Stomach smooth muscle (tissue), 2 donors: ENCODE measurements around the gene CDC20.

ENCODE experiments used
- H3K27ac ChIP-seq: one replicate; pipeline ENCODE4 v1.7.0; 2013; ENCODE audit warnings: mild to moderate bottlenecking, low read length, inconsistent platforms
- H3K27me3 ChIP-seq, 2 donors: one replicate each; pipeline ENCODE4 v1.7.0; 2013; ENCODE audit warnings: low read length in 2 of 2; ENCODE audit not compliant: insufficient read depth in 2 of 2, control insufficient read depth in 1 of 2
- H3K36me3 ChIP-seq, 2 donors: one replicate each; pipeline ENCODE4 v1.7.0; 2013; ENCODE audit warnings: low read length in 2 of 2; ENCODE audit not compliant: control insufficient read depth in 2 of 2, insufficient read depth in 2 of 2
- H3K4me1 ChIP-seq: one replicate; pipeline ENCODE4 v1.7.0; 2013; ENCODE audit warnings: low read length; ENCODE audit not compliant: control insufficient read depth, insufficient read depth
- H3K4me3 ChIP-seq, 2 donors: one replicate each; pipeline ENCODE4 v1.7.0; 2013; ENCODE audit warnings: low read length in 2 of 2
- H3K9ac ChIP-seq, 2 donors: one replicate each; pipeline ENCODE4 v1.7.0; 2013; ENCODE audit warnings: low read length in 2 of 2, mild to moderate bottlenecking in 1 of 2
- H3K9me3 ChIP-seq, 2 donors: one replicate each; pipeline ENCODE4 v1.7.0; 2013; ENCODE audit warnings: low read length in 2 of 2; ENCODE audit not compliant: control insufficient read depth in 2 of 2
- donor health status: healthy.
- donor health status: Pancreatic carcinoma.

The CDC20 gene

DNA sequence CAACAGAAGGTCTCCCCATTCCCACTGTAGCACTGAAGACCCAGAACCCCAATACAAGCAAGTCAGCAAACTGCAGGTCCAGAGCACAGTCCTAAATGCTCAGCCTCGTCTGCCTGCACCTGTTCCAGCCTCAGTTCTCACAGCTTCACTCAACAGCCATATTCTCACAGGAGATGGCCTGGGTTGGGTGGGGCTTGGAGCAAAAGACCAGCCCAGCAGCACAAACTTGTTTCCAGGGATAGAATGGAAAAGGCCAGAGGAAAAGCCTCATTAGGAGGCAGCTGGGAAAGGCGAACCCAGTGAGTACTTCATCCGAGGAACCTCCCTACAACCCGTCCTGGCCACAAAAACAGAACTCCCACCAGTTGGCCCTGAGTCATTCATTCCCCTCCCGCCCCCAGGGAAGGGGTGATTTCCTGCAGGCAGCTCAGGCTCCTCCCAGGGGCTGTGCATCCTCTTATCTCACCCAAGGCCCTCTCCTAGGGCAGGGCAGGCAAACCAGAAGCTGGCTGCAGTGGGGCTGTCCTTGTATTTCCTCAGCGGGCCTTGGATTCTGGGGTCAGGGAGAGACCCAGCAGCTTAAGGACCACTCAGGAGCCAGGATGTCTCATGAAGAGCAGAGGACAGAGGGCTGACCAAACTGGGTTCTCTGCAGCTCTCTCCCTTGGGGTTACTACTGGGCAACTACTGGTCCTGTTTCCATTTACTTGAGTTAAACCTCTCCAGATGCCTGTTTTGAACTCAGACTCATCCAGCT lies 28.6 kb upstream of the CDC20 start:
- Histone ChIP-seq H3K27me3 (no peaks in the 10 kb centered on the region), H3K9ac (no peak overlapping the region), H3K4me1 (no peaks in the 10 kb centered on the region), H3K27ac (no peak overlapping the region), H3K4me3 (no peak overlapping the region), H3K36me3 (no peaks in the 10 kb centered on the region), H3K9me3 (peaks cover 0 to 3% of the 10 kb centered on the region in 2 donors)

DNA sequence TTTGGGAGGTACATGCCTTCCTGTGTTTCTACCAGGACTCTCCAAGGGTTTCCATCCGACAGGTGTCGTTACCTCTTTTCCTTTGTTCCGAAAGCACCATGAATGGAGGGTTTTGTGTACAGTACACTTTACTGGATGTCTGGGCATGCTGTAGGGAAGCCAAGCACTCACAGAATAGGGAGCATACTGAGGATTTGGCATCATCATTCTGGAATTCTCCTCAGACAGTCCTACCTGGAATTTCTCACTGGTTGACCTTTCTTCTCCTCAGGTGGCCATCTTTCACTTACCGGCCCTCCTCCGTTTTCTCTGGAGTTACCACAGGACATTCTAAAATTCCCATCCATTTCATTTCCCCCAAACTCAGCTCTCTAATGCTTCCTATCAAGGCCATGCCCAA lies 27.1 kb upstream of the CDC20 start:
- Histone ChIP-seq H3K9me3 (peaks cover 0 to 3% of the 10 kb centered on the region in 2 donors), H3K4me1 (no peaks in the 10 kb centered on the region), H3K27me3 (no peaks in the 10 kb centered on the region), H3K4me3 (no peak overlapping the region), H3K36me3 (no peaks in the 10 kb centered on the region), H3K9ac (no peak overlapping the region), H3K27ac (no peak overlapping the region)

DNA sequence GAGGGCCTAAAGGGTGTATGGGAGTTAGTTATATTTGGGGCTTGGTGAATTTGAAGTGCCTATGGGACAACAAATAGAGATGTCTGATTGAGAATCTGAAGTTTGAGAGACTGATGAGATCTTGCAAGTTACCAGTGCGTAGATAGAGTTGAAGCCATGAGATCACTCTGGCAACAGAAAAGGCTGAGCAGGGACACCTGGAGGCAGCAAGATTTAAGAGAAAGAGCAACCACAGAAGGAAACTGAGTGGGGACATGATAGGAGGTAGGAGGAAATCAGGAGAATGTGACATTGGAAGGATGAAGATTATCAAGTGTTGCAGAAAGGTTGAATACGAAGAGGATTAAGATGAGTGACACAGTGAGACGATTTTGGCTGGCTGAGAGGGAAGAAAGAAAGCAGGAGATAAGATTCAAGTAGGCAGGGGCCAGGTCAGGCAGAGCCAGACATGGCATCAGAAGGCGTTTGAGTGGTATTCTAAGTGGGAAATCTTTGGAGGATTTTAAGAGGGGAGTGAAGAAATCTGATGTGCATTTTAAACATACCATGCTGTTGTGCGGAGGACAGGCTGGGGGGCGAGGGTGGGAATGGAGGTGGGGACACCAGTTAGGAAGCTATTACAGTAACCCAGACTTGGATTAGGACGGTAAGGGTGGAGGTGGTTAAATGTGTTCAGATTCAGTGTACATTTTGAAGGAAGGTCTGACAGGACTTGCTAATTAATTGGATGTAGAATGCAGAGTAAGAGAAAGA lies 24.2 kb upstream of the CDC20 start:
- Histone ChIP-seq H3K36me3 (no peaks in the 10 kb centered on the region), H3K4me1 (no peaks in the 10 kb centered on the region), H3K27me3 (no peaks in the 10 kb centered on the region), H3K4me3 (no peak overlapping the region), H3K9ac (no peak overlapping the region), H3K27ac (no peak overlapping the region), H3K9me3 (no peaks in the 10 kb centered on the region)

DNA sequence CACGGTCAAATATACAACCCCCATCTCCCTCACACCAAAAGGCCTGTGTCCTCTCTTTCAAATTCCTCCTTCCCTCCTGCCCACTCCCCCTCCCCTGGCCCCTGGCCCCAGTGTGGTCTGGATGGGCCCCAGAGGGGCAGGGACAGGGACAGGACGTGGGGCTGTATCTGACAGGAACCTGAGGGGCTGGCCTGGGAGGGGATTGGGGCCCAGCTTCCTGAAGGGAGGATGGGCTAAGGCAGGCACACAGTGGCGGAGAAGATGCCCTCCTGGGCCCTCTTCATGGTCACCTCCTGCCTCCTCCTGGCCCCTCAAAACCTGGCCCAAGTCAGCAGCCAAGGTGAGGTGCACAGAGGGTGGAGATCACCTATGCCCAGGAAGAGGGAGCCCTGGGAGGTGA lies 21.2 kb upstream of the CDC20 start, which contains the start of gene MPL:
Gene MPL, plus strand, starts transcription at position 231 of the 400 bp plus-strand sequence. Its CDS starts 31 bp downstream, at position 262.
- no peaks in the 10 kb centered on the region for H3K4me1 ChIP-seq
- no peaks in the 10 kb centered on the region for H3K36me3 ChIP-seq

DNA sequence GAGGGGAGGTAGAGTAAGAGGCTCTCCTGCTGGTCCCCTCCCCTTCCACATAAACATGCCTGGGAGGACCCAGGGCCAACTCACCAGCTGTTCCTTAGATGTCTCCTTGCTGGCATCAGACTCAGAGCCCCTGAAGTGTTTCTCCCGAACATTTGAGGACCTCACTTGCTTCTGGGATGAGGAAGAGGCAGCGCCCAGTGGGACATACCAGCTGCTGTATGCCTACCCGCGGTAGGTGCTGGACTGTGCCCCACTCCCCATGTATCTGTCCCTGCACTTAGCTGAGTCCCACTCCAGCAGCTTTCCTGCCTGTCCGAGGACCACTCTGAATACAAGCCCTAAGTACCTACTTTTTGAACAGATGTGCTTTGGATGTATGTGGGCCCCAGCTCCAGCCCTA lies 20.8 kb upstream of the CDC20 start:
- Histone ChIP-seq H3K36me3 (no peaks in the 10 kb centered on the region), H3K9ac (no peak overlapping the region), H3K4me3 (no peak overlapping the region)

More for the DNA sequence above, 21.2 kb upstream of the CDC20 start, which contains the start of gene MPL:
- Histone ChIP-seq H3K9me3 (no peaks in the 10 kb centered on the region), H3K9ac (no peak within 1 kb of the TSS), H3K4me3 (no peak within 1 kb of the TSS), H3K27me3 (no peaks in the 10 kb centered on the region), H3K27ac (no peak within 1 kb of the TSS)

DNA sequence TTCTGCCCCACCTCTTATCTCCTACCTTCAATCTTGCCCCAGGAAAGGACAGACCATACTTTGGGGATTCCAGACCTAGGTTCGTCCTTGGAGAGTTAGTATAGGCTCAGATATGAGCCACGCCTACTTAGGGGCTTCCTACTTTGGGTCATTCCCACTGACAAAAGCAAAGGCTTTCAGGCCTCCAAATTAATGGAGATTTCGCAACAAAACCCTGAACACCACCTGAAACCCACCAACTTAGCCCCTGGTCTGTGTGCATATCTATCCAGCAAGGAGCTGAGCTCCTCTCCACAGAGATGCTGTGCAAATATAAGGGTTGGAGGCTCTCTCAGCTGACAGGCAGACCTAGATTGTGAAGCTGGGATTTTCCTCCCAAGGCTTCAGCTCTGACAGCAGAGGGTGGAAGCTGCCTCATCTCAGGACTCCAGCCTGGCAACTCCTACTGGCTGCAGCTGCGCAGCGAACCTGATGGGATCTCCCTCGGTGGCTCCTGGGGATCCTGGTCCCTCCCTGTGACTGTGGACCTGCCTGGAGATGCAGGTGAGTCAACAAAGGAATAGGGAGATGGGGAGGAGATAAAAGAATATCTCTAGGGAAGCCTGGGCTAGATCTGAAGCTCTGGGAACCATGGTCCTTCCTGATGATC lies 19.1 kb upstream of the CDC20 start:
- Histone ChIP-seq H3K36me3 (no peaks in the 10 kb centered on the region), H3K27me3 (no peaks in the 10 kb centered on the region), H3K4me1 (no peaks in the 10 kb centered on the region), H3K27ac (no peak overlapping the region), H3K9ac (no peak overlapping the region), H3K9me3 (no peaks in the 10 kb centered on the region), H3K4me3 (no peak overlapping the region)

More for the DNA sequence above, 20.8 kb upstream of the CDC20 start:
- no peaks in the 10 kb centered on the region for H3K27me3 ChIP-seq
- no peaks in the 10 kb centered on the region for H3K4me1 ChIP-seq
- H3K9me3 ChIP-seq, result no peaks in the 10 kb centered on the region
- no peak overlapping the region for H3K27ac ChIP-seq

DNA sequence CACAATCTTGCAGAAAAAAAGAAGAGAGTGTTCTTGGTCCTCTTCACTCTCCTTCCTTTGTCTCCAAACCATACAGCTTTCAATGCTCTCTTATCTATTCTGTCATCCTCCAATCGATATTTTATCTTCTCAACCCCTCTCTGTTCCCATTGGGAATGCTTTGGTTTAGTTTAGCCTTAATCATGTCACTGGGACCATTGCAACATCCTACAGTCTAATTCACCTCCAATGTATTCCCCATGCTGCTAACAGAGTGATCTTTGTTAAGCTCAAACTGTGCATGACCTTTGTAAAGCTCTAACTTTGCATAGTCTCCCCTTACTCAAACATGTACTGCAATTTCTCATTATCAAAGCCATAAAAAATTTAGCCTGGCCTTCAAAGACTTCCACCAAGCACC lies 18.2 kb upstream of the CDC20 start:
- H3K4me3 ChIP-seq, result no peak overlapping the region
- H3K27me3 ChIP-seq, result no peaks in the 10 kb centered on the region
- no peak overlapping the region for H3K9ac ChIP-seq
- no peak overlapping the region for H3K27ac ChIP-seq
- H3K36me3 ChIP-seq, result no peaks in the 10 kb centered on the region
- no peaks in the 10 kb centered on the region for H3K9me3 ChIP-seq
- no peaks in the 10 kb centered on the region for H3K4me1 ChIP-seq

DNA sequence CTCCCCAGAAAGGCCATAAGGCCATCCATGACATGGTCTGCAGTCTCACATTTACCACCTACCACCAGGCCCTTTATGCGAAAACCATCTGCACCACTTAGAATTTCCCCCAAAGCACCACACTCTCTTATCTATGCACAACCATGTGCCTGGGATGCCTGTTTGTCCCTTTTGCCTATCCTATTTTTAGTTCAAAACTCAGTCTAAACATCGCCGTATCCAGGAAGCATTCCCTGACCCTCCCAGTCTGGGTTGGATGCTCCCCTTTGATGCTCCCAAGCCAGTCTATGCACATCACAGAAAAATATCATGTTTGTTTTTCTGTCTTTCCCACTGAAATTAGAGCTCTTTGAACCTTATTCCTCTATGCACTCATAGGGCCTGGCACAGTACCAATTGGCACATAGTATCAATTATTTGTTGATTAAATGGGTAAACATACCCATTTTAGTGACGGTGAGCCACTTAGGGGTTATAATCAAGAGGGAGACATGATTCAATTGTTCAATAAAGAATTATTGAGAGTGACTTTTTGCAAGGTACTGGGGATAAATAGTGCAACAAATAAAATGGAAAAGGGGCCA lies 14.4 kb upstream of the CDC20 start:
- Histone ChIP-seq H3K36me3 (no peaks in the 10 kb centered on the region), H3K4me1 (peaks cover 13% of the 10 kb centered on the region), H3K9me3 (no peaks in the 10 kb centered on the region), H3K9ac (no peak overlapping the region), H3K4me3 (no peak overlapping the region), H3K27ac (no peak overlapping the region), H3K27me3 (no peaks in the 10 kb centered on the region)

DNA sequence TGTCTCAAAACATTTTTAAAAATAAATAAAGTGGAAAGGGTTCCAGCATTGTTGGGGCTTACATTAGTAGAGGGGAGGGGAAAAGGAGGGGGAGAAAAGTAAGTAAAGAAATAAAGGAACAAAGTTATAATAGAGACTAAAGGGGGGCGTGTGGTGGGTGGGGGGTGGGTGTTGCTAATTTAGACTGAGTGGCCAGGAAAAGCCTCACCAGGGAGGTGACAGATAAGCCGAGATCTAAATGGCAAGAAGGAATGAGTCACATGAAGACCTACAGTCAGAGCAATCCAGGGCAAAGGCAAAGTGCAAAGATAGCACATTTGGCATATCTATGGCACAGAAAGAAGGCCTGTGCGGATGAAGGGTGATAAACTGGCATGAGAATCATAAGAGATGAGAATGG lies 13.7 kb upstream of the CDC20 start:
- Histone ChIP-seq H3K4me1 (peaks cover 20% of the 10 kb centered on the region), H3K27me3 (no peaks in the 10 kb centered on the region), H3K4me3 (no peak overlapping the region)

DNA sequence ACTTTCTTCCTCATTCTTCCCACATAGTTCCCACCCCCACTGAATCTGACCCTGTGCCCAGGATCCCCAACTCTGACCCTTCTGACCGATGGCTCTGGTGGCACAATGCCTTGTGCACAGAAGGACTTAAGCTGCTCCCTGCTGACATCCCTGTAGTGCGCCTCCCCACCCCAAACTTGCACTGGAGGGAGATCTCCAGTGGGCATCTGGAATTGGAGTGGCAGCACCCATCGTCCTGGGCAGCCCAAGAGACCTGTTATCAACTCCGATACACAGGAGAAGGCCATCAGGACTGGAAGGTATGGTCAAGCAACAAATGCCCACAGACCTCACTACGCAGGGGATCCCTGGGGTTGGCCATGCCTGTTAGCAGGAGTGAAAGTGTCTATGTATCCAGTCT lies 12.1 kb upstream of the CDC20 start:
- H3K4me1 ChIP-seq, result peaks cover 20% of the 10 kb centered on the region
- no peak overlapping the region for H3K9ac ChIP-seq
- no peaks in the 10 kb centered on the region for H3K36me3 ChIP-seq
- H3K9me3 ChIP-seq, result no peaks in the 10 kb centered on the region
- H3K27me3 ChIP-seq, result no peaks in the 10 kb centered on the region
- no peak overlapping the region for H3K27ac ChIP-seq
- no peak overlapping the region for H3K4me3 ChIP-seq

More for the DNA sequence above, 13.7 kb upstream of the CDC20 start:
- no peaks in the 10 kb centered on the region for H3K9me3 ChIP-seq
- H3K27ac ChIP-seq, result no peak overlapping the region
- H3K9ac ChIP-seq, result no peak overlapping the region
- no peaks in the 10 kb centered on the region for H3K36me3 ChIP-seq
